Neutrophil (primary cell): ENCODE data around the gene PAK1.
A peak's percentile ranks its signal among the peaks of the same experiment; 100 is the strongest.

Source experiments
- H3K27ac ChIP-seq: fragments of 200-600 bp; sonication (generic); 2 replicates; pipeline ENCODE4 v1.5.1; 2016; ENCODE audit warnings: mild to moderate bottlenecking, moderate library complexity
- H3K27me3 ChIP-seq: fragments of 200-600 bp; sonication (generic); 2 replicates; pipeline ENCODE4 v1.6.0; 2016; ENCODE audit warnings: mild to moderate bottlenecking
- H3K36me3 ChIP-seq: fragments of 200-600 bp; sonication (generic); 2 replicates; pipeline ENCODE4 v1.5.1; 2017
- H3K4me1 ChIP-seq, 2 experiments: fragments of 200-600 bp in 1 of 2; sonication (generic) in 1 of 2; 1 replicate in 1 of 2; 2 replicates in 1 of 2; pipeline versions ENCODE4 v1.5.1 to v1.6.1; 2013 to 2016; ENCODE audit warnings: low read depth in 1 of 2, low read length in 1 of 2, mild to moderate bottlenecking in 1 of 2, moderate library complexity in 1 of 2; ENCODE audit not compliant: control insufficient read depth in 1 of 2, insufficient read depth in 1 of 2
- H3K4me3 ChIP-seq, 2 experiments: fragments of 200-600 bp in 1 of 2; sonication (generic) in 1 of 2; 1 replicate in 1 of 2; 2 replicates in 1 of 2; pipeline ENCODE4 v1.5.1; 2013 to 2016; ENCODE audit warnings: low read depth in 1 of 2, low read length in 1 of 2, mild to moderate bottlenecking in 1 of 2, moderate library complexity in 1 of 2
- H3K9me3 ChIP-seq: fragments of 200-600 bp; sonication (generic); 2 replicates; pipeline ENCODE4 v1.5.1; 2016
- TF ChIP-seq, protein P1 (sequence below): fragments of 200-600 bp; sonication (generic); IDR thresholded peaks from 2 replicates; pipeline ENCODE4 v1.5.1; 2016; ENCODE audit warnings: antibody characterized with exemption

Gene PAK1

DNA sequence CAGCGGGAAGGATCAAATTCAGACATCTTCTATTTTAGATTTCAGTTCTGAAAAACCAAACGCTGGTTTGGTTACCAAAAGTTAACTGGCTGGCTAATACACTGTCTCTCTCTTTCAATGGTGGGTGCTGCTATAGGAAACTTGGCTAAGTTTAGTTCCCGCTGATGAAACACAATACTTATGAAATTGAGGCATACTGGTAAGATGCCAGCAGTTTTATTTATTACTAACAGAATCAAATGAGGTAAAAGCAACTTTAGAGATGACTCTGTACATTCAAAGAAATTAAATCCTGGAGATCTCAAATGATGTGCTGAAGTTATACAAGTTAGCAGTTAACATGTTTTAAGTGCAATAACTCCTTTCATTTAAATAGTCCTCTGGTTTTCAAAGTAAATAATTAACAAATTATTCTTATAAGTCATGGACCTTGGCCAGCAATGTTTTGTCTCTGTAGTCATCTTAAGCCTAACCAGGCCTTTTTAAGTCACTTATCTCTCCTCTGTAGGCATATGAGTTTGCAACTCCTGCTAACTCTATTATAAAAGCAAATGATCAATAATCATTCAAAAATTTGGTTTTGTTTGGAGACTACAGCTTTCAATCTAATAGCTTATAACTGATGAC, 54.8 kb downstream of the PAK1 start:
- Histone ChIP-seq H3K4me3 (peak overlapping the region in 1 of 2 experiments; percentile 44), H3K27ac (peak overlapping the region; percentile 86), H3K4me1 (peaks cover 20 to 38% of the 10 kb centered on the region in 2 experiments), H3K36me3 (no peaks in the 10 kb centered on the region), H3K27me3 (no peaks in the 10 kb centered on the region), H3K9me3 (no peaks in the 10 kb centered on the region)
- TF ChIP-seq, protein P1, sequence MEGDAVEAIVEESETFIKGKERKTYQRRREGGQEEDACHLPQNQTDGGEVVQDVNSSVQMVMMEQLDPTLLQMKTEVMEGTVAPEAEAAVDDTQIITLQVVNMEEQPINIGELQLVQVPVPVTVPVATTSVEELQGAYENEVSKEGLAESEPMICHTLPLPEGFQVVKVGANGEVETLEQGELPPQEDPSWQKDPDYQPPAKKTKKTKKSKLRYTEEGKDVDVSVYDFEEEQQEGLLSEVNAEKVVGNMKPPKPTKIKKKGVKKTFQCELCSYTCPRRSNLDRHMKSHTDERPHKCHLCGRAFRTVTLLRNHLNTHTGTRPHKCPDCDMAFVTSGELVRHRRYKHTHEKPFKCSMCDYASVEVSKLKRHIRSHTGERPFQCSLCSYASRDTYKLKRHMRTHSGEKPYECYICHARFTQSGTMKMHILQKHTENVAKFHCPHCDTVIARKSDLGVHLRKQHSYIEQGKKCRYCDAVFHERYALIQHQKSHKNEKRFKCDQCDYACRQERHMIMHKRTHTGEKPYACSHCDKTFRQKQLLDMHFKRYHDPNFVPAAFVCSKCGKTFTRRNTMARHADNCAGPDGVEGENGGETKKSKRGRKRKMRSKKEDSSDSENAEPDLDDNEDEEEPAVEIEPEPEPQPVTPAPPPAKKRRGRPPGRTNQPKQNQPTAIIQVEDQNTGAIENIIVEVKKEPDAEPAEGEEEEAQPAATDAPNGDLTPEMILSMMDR, result no peak

DNA sequence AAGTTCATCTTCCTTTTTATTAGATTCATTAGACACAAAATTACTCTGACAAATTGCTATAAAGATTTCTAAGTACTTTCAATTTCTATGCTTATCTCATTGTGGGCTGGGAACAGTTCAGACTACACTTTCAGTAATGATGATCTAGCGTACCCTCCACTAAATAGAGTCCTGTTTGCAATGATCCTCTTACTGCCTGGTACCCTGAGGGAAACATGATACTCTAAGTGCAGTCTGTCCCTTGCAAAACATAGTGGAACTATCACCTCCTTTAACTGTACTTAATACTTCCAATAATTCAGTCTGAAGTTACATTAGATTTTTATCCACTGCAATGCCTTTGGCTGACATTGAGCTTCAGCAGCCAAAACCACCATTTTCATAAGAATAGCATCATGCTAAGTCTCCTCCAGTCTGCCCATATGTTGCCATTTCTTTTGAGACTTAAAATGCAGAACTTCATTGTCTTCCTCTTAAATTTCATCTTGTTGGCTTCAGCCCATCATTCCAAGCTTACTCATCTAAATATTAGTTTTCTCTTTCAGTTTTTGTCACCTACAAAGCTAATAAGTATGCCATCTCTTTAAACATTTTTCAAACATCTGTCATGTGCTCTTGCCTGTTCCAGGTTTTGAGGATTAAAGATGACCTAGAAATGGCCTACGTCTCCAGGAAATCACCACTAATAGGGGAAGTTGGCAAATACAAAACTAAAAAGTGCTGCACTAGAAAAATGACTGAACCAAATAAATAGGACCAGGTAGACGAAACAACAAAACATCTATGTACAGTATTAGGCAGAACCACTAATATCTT, 55.5 kb downstream of the PAK1 start:
- Histone ChIP-seq H3K4me1 (peaks cover 20 to 44% of the 10 kb centered on the region in 2 experiments), H3K4me3 (peak overlapping the region in 1 of 2 experiments; percentile 44), H3K36me3 (no peaks in the 10 kb centered on the region), H3K27me3 (no peaks in the 10 kb centered on the region), H3K9me3 (no peaks in the 10 kb centered on the region), H3K27ac (peak overlapping the region; percentile 86)
- TF ChIP-seq, protein P1, result no peak

DNA sequence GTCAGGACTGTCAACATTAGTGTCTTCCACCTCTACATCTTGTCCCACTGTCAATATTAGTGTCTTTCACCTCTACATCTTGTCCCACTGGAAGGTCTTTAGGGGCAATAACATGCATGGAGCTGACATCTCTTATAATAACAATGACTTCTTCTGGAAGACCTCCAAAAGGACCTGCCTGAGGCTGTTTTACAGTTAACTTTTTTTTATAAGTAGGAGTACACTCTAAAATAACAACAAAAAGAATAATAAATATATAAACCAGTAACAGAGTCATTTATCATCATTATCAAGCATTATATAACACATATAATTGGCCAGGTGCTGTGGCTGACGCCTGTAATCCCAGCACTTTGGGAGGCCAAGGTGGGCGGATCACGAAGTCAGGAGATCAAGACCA, 57.5 kb downstream of the PAK1 start:
- TF ChIP-seq, protein P1, result no peak
- Histone ChIP-seq H3K4me3 (no peak overlapping the region), H3K4me1 (peaks cover 35 to 59% of the 10 kb centered on the region in 2 experiments), H3K27me3 (no peaks in the 10 kb centered on the region), H3K36me3 (no peaks in the 10 kb centered on the region), H3K27ac (peak overlapping the region; percentile 86), H3K9me3 (no peaks in the 10 kb centered on the region)

DNA sequence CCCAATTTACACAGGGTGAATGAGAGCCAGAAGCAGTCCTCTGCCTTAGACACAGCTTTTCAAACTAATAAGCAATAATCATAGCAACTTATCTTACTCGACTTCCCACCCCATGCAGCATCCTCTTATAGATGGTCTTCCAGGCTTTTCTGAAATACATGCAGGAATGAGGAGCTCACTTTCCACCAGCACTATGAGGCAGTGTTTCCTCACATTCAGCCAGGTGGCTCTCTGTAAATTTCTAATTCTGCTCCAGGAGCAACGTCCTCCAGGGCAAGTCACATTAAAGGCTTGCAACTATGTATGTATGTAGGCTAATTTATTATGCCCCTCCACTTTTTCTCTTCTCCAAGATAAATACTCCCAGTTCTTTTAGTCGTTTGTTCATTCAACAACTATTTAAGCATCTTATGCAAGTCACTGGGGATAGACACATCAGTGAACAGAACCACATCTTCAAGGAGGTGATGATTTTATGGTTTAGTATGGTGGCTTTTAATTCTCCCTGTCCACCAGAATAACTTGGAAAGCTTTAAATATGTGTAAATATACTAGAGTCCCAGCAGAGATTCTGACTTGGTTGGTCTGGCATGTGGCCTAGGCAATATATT, 59.9 kb downstream of the PAK1 start:
- H3K4me3 ChIP-seq, result no peak overlapping the region
- peaks cover 54 to 64% of the 10 kb centered on the region in 2 experiments for H3K4me1 ChIP-seq
- no peaks in the 10 kb centered on the region for H3K9me3 ChIP-seq

DNA sequence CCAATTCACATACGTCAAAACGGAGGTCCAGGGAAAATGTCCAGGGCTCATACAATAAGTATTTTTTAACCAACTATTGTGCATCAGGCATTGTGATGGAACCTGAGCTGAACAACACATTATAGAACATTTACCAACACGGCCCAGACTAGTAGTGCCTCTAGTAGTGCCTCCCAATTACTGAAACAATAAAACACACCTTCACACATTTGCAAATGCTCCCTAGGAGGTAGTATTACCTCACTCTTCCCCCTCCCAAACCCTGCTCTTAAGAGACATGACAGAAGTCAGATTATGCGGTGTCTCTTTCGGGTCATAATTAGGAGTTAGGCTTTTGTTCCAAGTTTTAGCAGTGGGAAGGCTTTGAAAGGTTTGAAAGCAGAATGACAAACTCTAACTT, 61.1 kb downstream of the PAK1 start:
- Histone ChIP-seq H3K36me3 (peaks cover 3% of the 10 kb centered on the region), H3K27ac (peak overlapping the region; percentile 95), H3K4me3 (no peak overlapping the region), H3K27me3 (no peaks in the 10 kb centered on the region), H3K9me3 (no peaks in the 10 kb centered on the region), H3K4me1 (peaks cover 54 to 64% of the 10 kb centered on the region in 2 experiments)
- TF ChIP-seq, protein P1, result no peak

More for the DNA sequence above, 59.9 kb downstream of the PAK1 start:
- H3K27ac ChIP-seq, result no peak overlapping the region
- H3K27me3 ChIP-seq, result no peaks in the 10 kb centered on the region
- no peaks in the 10 kb centered on the region for H3K36me3 ChIP-seq
- TF ChIP-seq, protein P1, result no peak
